Measurements from ENCODE around the gene PSMB2.
A peak's percentile ranks its signal among the peaks of the same experiment; 100 is the strongest.

Gene PSMB2

GRCh38 chr1:35563166-35563565 lies 78.2 kb downstream of the PSMB2 start:
- no peak for DNase-seq (ENCODE audit: extremely low read depth, low read depth)
- no peak for TF ChIP-seq CTCF (IDR thresholded peaks at IDR 0.05; ENCODE audit: low read depth, low read length, missing control alignments)
- H3K4me3 ChIP-seq (replicated peaks; ENCODE audit: low read depth, low read length) = no peak overlapping the region

GRCh38 chr1:35561972-35562680 lies 79.2 kb downstream of the PSMB2 start:
- no peak for TF ChIP-seq CTCF (IDR thresholded peaks at IDR 0.05; ENCODE audit: low read depth, low read length, missing control alignments)
- no peak overlapping the region for H3K4me3 ChIP-seq (replicated peaks; ENCODE audit: low read depth, low read length)
- DNase-seq (ENCODE audit: extremely low read depth, low read depth) = no peak

- no peak for TF ChIP-seq CTCF (IDR thresholded peaks at IDR 0.05; ENCODE audit: low read depth, low read length, missing control alignments)
- H3K4me3 ChIP-seq (replicated peaks; ENCODE audit: low read depth, low read length) = peak overlapping the region; percentile 17; the same call in 1 of the 2 replicates
- no peak for DNase-seq (ENCODE audit: extremely low read depth, low read depth)
Observed at GRCh38 chr1:35561297-35561971, 79.9 kb downstream of the PSMB2 start.

- no peak for TF ChIP-seq CTCF (IDR thresholded peaks at IDR 0.05; ENCODE audit: low read depth, low read length, missing control alignments)
- no peak for DNase-seq (ENCODE audit: extremely low read depth, low read depth)
- H3K4me3 ChIP-seq (replicated peaks; ENCODE audit: low read depth, low read length) = peak overlapping the region; percentile 17; the same call in 1 of the 2 replicates
Observed at GRCh38 chr1:35560256-35561225, 80.8 kb downstream of the PSMB2 start.

GRCh38 chr1:35559317-35559944 lies 81.9 kb downstream of the PSMB2 start:
- H3K4me3 ChIP-seq (replicated peaks; ENCODE audit: low read depth, low read length) = peak overlapping the region; percentile 79
- DNase-seq (ENCODE audit: extremely low read depth, low read depth) = no peak
- TF ChIP-seq CTCF (IDR thresholded peaks at IDR 0.05; ENCODE audit: low read depth, low read length, missing control alignments) = no peak
